SKM-1 (cell line): Measurements from ENCODE around the gene ITPR2.
"Not testable (repeated sequence)": the region's sequence is repeated elsewhere in the genome, so short reads cannot be mapped to it uniquely, and the experiment has no call there.

Experiments used
- DNase-seq: peaks from one replicate; lab custom pipeline; 2025; ENCODE audit not compliant: unreplicated experiment; lab: John Stamatoyannopoulos, UW

The ITPR2 gene

DNA sequence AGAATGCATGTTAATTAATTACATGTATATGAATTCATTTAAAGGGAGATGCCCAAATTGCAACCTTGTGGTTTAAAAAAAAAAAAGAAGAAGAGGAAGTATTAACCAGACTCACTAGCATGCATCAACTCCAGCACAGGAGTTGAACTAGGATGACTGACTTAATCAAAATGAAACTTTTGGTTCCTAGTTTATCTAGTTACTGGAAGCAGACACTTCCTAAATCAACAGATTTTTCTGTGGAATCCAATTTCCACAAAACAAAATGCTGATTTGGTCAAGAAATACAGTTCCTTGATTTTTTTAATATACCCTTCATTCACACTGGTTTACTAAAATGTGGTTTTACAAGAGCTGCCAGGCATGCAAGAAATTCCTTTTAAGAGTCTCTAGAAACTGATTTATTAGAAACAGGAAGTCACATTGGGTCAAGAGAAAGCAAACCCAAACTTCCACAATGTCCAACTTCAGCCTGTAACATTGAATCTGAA is 41.6 kb downstream of the ITPR2 start:
- no peak for DNase-seq

DNA sequence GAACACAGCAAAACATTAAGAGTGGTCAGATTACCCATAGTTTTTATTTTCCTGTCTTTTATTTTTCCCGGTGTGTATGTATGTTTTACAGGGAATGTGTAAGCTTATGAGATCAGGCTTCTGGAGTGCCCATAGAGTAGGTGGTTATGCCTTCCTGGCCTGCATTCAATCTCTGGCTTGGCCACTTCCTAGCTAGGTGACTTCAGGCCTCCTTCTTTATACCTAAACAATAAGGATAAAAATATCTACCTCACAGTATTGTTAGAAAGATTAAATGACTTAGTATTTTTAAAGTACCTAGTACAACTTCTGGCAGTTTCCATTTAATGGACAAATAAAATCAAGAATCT is 42.4 kb downstream of the ITPR2 start:
- DNase-seq = no peak

DNA sequence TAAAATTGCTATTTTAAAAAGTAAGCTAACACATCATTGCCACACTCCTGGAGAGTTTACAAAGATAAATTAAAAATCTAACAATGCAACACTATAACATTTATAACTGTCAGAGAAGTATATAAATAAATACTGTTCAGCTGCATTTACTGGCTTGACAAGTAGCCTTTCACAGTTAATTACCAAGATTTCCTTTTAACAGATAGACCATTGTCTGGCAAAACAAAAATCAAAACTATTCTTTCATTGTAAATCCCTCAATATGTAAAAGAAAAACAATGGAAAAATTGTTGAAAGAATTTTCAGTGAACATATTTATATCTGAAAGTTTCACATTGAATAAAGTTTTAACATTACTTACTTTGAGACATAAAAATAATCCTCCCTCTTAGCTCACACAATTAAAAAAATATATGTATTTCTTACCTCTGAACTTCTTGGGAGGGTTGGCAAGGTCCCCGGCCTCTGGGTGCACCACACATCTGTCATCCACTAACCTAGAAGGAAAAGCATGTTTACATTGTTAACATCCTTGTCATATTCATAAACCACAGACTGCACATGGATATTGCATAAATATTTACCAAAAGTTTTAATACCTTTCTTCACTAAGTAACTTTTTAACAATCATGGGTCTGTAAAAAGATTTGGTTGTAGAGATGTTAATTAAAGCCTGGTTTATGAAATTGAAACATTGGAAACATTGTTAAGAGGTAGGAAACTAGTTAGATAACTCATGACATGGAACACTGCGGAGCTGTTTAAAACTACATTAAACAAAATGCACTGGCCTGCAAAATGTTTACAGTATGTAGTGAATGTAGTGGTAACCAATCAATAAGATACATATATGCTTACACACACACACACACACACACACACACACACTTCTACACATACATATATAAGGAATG is 43.0 kb downstream of the ITPR2 start:
- no peak for DNase-seq

DNA sequence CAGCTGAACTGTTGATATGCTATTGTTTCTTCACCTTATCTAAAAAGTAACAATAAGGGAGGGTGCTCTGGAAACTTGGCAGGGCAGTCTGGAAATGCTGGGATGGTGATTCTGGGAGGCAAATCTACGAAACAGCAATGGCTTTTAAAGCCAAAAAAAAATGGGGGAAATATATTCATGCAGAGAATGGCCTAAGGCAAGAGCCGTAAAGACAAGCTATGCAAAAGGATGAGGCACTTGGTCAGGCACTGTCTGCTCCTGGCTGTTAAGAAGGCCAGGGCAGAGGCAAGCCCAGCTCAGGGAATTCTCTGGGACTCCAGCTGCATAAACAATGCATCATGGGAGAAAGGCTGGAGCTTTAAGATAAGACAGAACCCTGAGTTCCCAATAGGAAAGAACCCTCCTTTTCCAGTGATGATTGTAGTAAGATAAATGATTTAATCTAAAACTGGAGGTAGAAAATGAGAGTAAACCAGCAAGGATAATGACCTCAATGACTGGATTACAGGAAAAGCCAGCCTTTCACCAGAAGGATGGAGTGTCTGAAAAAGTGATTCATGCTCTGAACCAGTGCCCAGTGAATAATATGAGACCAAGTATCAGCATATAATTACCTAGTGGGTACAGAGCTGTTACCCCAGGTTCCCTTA is 46.0 kb downstream of the ITPR2 start:
- DNase-seq = no peak

DNA sequence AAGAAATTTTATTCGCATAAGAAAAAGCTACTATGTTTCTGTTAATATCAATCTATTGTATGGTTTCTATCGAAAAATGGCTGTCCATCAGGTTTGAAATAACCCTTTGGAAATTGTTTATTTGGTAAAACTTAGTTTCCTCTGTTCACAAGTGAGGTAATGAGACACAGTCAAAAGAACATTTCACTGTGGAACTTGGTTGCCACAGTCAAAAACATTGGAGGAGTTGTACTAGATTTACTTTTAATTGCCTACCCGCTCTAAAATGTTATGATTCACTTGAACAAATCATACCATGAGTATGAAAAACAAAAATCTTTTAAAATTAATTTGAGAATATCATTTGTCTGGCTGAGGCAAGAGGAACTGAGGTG is 46.5 kb downstream of the ITPR2 start:
- no peak for DNase-seq

DNA sequence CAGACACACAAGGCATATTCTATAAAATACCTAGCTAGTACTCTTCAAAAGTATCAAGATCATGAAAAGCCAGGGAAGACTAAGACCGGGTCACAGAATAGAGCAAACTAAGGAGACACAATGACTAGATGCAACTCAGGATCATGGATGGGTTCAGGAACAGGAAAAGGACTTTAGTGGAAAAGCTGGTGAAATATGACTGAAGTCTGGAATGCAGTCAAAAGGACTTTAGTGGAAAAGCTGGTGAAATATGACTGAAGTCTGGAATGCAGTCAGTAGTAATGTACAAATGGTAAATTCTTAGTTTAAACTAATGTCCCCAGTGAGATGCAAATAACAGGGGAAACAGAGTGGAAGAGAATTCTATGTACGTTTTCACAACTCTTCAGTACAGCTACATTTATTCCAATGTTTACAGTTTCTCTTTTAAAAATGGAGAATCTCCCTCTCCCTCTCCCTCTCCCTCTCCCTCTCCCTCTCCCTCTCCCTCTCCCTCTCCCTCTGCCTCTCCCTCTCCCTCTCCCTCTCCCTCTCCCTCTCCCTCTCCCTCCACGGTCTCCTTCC is 49.1 kb downstream of the ITPR2 start:
- not testable (repeated sequence) for DNase-seq

DNA sequence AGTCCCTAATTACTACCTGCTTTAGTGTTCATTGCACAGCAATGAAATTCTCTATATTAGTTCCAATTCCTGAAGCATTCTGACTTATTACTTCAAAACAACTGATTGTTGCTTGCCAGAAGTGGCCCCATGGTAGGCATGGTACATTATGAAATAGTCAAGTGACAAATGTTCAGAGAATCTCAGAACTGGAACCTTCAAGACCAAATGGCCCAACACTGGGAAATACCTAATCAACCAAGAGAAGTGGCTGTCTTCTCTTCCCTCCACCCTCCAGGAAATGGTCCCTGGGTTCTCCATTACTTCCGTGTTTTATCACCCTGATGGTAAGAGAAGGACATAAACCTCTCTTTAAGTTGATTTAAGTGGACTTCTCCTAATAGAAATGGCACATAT is 49.9 kb downstream of the ITPR2 start:
- DNase-seq = no peak

DNA sequence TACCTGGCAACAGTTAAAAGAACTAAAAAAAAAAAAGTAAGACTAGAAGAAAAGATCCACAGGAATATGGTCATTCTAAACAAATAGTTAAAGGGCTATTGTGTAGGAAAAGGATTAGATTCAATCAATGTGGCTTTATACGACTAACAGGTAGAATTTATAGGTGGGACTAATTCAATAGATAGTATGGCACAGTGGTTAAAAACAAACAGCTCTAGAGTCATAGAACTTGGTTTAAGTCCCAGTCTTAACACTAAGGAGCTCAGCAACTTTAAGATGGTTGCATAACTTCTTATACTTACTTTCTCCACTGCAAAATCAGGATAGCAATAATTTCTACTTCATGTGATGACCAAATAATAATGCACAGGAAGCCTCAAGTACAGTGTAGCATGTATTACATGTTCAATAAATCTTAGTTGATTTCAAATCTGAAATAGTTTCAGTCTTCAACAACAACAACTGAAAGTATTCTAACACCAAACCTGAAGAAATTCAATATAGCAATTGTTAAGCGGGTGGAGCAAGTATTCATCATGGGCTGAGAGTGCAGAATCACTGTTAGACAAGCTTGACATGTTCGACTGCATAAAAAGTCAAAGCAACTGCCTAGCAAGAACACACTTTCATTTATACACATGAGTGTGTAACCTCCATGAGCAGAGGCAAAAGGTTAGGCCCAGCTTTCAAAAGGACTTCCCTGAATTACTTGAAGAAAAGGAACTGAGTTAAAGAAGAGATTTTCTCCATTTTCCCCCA is 50.4 kb downstream of the ITPR2 start:
- no peak for DNase-seq

DNA sequence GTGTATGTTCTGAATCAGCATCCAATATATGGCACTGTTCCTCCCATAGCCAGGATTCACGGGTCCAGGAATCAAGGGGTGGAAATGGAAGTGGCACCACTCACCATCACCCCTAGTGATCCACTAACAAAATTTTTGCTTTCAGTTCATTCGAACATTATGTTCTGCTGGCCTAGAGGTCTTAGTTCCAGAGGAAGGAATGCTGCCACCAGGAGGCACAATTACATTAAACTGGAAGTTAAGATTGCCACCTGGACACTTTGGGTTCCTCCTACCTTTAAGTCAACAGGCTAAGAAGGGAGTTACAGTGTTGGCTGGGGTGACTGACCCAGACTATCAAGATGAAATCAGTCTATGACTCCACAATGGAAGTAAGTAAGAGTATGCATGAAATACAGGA is 52.3 kb downstream of the ITPR2 start:
- DNase-seq = not testable (repeated sequence)

DNA sequence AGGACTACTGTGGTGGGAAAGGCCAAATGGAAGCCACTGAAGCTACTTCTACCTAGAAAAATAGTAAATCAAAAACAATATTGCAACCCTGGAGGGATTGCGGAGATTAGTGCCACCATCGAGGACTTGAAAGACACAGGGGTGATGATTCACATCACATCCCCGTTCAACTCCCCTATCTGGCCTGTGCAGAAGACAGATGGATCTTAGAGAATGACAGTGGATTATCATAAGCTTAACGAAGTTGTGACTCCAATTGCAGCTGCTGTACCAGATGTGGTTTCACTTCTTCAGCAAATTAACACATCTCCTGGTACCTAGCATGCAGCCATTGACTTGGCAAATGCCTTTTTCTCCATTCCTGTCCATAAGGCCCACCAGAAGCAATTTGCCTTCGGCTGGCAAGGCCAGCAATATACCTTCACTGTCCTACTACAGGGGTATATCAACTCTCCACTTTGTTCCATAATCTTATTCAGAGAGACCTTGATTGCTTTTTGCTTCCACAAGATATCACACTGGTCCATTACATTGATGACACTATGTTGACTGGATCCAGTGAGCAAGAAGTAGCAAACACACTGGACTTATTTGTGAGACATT is 54.7 kb downstream of the ITPR2 start:
- not testable (repeated sequence) for DNase-seq

DNA sequence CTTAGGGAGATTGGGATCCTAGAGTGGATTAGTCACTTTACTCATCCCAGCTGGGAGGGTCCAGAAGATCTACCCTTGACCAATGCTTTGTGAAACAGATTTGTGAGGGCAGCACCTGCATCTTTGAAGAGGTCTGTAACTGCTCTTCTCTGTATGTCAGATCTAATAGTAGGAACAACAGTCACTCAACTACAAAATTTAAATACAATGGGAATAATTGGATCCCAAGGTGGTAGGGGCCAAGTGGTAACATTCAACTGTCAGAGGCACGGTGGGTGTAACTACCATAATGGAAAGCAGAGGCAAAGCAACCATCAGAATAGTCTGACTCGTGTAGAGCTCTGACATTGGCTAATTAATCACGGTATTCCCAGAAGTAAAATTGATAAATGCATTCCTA is 55.8 kb downstream of the ITPR2 start:
- DNase-seq = no peak

DNA sequence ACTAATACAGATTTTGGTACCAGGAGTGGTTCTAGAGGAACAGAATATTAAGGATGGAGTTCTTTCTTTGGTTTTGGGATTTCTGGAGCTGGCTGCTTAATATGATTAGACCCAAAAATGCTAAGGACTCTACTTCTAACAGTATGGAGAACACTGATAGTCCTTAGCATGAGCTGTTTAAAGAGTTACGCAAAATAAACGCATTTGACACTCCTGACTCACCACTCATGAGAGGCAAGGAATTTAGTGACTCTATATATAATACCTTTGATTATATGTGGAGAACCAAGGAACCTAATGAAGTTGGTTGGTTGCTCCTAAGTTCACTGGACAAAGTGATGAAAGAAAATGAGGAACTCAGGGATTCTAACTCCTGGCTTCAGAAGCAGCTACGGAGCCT is 57.0 kb downstream of the ITPR2 start:
- not testable (repeated sequence) for DNase-seq

DNA sequence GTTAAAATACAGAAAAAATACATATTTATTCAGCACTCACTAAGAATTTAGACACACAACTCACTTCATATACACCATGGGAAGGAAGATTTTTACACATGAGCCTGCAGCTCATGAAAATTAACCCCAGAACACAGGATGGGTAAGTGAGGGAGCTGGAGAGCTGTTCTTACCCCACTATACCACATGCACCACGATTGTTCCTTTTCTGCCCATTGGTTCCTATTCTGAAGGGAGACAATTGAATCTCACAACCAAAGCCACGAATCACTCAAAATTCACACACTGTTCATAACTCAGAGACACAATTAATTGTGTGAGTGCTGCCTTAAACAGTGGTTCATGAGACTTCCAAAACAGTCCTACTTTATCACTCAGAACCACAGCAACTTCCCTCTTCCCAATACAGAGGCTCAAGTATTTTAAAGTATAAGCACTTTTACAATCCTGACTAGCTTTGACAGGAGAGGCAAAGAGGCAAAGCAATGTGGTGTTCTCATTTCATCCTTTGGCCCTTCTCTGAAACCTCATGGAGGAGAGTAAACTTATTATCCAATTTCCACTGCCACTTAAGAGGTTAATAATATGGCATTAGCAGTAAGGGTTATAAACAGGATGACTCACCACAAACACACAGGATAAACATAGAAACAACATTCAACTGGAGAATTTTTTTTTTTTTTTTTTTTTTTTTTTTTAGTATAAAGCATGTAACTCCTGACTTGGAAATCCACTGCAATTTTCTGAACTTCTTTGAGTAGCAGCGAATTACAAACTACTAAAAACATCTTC is 59.5 kb downstream of the ITPR2 start:
- DNase-seq = no peak

DNA sequence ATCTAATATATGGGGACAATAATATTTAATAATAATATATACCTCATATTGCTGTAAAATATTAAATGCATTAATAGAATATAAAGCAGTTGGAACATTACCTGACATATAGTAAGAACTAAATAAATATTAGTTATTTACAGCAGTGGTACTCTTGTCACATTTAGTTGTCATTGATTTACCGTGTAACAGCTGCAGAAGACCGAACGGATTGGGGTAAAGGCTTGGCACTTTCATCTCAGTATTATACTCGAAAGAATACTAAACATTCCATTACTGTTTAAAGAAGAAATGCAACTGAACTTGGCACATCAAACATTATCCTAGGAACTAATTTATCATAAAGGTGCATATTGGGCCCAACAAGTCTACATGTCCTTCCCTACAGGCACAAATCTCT is 61.1 kb downstream of the ITPR2 start:
- no peak for DNase-seq

DNA sequence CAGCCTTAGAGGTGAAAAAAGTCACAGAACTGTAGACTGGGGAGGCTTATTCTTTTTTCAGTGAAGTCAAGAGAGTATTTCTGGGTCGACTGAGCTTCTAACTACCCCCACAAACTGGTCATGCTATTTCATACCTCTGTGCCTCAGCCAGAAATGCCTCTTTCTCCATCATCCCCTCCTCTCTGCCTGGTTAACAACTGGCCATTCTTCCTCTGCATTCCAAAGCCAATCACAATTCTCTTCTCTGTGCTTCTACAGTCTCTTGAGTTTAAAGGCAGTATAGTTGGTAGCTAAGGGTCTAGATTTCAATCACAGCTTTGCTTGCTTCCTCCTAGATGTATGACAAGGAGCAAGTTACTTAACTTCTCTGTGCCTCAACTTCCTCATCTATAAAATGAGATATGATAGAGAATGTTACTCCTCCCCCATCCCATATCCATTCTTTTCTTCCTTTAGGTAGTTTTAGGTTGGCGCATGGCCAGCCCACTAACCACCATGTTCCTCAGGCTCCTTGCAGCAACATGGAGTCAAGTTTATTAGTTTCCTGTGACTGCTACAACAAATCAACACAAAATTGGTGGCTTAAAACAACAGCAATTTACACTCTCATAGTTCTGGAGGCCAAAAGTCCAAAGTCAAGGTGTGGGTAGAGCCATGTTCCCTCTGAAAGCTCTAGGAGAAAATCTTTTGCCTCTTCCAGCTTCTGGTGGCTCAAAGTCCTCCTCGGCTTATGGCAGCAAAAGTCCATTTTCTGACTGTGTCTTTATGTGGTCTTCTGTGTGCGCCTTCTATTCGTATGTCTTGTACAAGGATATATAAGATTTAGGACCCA is 62.5 kb downstream of the ITPR2 start:
- no peak for DNase-seq

DNA sequence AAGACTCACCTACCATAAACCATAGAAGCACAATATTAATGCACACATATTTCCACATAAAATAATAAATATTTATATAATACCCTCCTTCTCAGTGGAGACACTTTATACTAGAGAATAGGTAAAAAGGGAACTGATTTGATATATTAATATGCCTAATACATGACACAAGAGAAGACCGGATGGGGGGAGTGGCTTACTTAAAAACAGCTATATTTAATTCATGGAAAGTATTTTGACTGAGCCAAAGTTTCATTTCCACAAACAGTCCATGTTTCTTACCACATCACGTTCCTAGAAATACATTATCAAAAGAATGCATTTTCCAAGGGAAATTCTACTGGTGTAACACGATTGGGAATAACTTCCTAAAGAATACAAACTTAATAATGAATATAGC is 63.4 kb downstream of the ITPR2 start:
- DNase-seq = no peak

DNA sequence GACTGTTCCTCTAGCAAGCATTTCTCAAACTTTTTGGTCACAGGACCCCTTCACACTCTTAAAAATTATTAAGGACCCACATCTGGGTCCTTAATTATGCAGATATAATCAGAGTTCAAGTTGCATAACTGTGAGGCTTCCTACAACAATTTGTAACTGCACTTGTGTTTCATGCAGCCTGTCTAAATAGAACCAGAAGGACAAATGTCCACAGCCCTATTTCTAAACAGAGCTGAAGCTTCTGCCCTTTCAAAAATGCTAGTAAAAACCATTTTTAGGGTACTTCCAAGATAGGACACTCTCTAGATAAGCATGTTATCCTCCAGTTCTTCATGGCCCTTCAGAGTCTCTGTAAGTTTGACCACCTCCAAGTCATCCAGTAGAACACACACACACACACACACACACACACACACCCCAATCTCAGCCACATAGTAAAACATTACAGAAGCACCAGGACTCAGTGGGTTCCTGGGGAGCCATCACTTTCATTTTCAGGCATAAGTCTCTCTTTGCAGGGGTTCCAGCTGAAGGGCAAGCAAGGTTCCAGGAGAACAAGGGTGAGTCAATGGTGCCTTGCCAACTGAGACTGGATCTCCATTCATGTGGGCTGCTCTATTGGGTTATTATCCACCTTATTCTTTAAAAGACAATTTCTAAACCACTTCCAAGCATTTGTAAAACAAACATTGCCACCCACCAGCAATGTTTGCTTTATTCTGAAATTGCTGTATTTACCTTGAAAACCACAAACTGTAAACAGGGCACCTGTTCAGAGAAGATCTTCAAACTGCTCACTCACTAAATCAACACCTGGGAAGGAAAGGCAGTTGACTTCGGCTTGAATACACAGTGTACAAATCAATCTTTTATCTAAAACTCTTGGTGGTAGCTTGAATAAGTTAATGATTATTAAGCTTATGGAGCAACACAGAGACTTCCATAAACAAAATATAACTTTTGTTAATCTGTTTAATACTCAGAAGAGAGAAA is 64.1 kb downstream of the ITPR2 start:
- DNase-seq = no peak

DNA sequence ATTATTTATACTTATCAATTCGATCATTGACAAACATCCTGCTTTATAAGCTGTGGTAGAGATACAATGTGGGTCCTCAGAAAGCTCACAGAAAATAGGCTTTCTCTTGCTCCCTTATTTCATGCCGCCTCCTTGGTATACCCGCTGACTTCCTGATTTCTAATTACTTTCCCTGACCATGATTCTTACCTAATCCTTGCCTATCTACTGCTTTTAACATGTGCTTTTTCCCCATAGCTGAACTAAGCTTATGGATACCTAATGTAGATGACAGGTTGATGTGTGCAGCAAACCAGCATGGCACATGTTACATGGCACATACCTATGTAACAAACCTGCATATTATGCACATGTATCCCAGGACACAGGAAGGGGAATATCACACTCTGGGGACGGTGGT is 65.1 kb downstream of the ITPR2 start:
- no peak for DNase-seq
